GM12865 (cell line): Measurements from ENCODE around the gene ERG28.
"Not testable (repeated sequence)": the region's sequence is repeated elsewhere in the genome, so short reads cannot be mapped to it uniquely, and the experiment has no call there.

ENCODE experiments used
- DNase-seq: peaks from one replicate; pipeline ENCODE4 v3.0.0; 2010; ENCODE audit warnings: low read depth
- H3K4me3 ChIP-seq: 2 replicates; pipeline ENCODE4 v1.5.1; 2011; ENCODE audit warnings: mild to moderate bottlenecking, low read depth, low read length, control low read depth
- CTCF ChIP-seq: IDR thresholded peaks from 2 replicates; pipeline ENCODE4 v1.5.1; 2011; ENCODE audit warnings: low read length, control low read depth, low read depth, inconsistent platforms; ENCODE audit not compliant: insufficient read depth; ENCODE audit errors: missing control alignments

Gene ERG28

DNA sequence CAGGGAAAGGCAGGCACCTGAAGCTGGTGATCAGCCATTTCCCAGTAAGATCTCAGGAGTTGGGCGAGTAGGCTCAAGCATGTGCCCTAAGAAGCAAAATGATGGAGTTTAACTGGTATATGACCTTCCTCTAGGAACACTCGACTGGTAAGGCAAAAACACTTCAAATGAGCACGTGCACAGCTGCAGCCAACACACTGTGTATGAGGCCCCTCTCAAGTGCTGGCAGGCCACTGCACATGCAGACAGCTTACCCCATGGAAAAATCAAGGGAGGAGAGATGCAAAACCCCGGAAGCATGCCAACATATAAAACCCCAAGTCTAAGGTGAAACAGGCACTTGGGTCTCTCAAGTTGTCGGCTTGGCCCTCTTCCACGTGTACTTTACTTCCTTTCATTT, 39.6 kb upstream of the ERG28 start:
- H3K4me3 ChIP-seq: no peak overlapping the region
- DNase-seq: no peak
- no peak for TF ChIP-seq CTCF

DNA sequence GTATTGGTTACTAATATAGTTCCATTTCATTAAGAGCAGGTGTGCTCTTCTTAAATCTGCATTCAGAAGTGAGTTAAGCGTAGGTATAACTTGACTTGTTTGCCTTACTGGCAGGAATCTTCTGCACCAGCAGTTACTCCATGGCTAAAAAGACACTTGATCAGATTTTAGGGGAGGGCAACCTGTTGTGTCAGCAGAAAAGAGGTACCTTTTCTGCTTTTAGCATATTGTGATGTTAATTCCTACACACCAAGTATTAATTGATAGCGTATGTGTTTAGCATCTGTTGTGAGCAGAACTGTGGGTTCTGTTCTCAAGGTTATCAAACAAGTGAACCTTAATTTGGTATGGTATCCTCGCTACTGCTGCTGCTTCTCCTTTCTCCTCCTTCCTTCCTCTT, 38.7 kb upstream of the ERG28 start:
- no peak for TF ChIP-seq CTCF
- no peak for DNase-seq
- no peak overlapping the region for H3K4me3 ChIP-seq

GRCh38 chr14:75697918-75698317, 37.2 kb upstream of the ERG28 start:
- no peak for DNase-seq
- no peak overlapping the region for H3K4me3 ChIP-seq
- TF ChIP-seq CTCF: no peak

- H3K4me3 ChIP-seq: no peak overlapping the region
- TF ChIP-seq CTCF: no peak
- no peak for DNase-seq
Measured at GRCh38 chr14:75697386-75697785, 36.7 kb upstream of the ERG28 start.

DNA sequence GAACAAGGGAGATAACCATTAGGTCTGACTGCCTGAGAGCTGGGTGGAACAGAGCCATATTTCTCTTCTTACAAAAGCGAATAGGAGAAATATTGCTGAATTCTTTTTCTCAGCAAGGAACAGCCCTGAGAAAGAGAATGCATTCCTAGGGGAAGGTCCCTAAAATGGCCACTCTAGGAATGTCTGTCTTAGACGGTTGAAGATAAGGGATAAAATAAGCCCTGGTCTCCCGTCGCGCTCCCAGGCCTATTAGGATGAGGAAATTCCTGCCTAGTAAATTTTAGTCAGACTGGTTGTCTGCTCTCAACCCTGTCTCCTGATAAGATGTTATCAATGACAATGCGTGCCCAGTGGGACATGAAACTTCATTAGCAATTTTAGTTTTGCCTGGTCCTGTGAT, 34.3 kb upstream of the ERG28 start:
- H3K4me3 ChIP-seq, DNase-seq: not testable (repeated sequence)

DNA sequence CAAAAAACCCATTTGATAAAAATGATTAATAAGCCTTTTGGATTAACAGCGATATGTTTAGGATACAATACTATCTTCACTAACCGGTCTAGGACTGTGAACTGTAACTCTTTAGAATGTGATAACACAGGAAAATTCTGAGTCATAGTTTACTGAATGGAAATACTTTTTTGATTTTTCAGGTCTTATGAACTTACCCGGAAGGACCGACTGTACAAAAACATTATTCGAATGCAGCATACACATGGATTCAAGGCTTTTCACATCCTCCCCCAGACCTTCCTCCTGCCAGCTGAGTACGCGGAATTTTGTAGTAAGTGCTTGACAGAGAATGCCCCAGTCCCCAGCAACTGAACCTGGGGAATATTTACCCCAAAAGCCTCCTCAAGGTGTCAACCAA, 29.3 kb upstream of the ERG28 start:
- H3K4me3 ChIP-seq: no peak overlapping the region
- no peak for DNase-seq
- TF ChIP-seq CTCF: no peak

DNA sequence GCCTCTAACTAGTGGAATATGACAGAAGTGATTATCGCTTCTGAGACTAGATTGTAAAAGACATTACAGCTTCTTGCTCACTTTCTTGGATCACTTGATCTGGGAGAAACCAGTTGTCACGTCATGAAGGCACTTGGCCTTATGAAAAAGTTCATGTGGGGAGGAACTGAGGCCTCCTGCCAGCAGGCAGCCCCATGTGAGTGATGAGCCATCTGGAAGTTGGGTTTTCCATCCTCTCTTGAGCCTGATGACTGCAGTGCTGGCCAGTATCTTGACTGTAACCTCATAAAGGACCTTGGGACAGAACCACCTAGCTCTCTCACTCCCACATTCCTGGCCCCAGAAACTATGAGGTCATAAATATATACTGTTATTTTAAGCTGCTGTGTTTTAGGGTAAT, 28.3 kb upstream of the ERG28 start:
- no peak for TF ChIP-seq CTCF
- no peak overlapping the region for H3K4me3 ChIP-seq
- no peak for DNase-seq

GRCh38 chr14:75685910-75686309, 25.2 kb upstream of the ERG28 start:
- no peak overlapping the region for H3K4me3 ChIP-seq
- DNase-seq: no peak
- no peak for TF ChIP-seq CTCF
